ENCODE data around the gene HDAC2.

The HDAC2 gene

DNA sequence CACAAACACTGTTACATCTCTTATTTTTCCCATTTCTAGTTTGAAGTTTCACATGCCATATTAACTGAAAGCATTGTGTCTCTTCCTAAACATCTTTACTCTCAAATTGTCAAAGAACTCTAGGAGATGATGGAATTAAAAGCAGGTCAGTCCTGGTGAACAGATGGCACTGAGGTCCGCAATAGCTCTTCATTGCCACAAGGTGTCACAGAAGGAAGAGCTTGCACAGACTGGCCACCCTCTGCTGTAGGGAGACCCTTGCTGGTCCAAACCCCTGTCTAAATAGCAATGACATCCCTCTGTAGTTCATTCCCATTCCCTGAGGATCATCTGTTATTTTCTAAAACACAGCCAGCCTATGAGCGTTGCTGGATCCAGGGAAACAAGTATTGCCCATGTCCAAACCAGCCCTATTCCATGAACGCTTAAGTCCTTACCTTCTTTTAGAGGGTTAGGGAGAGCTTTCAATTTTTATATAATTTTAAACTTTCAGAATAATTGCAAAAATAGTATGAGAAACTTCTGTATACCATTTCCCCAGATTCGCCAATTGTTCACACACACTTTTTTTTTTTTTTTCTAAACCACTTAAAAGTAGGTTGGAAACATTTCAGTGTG is 10.1 kb upstream of the HDAC2 start:
- Histone ChIP-seq H3K36me3 (ENCODE audit: control insufficient read depth, insufficient read depth, low read length) (no peaks in the 10 kb centered on the region), H3K27me3 (replicated peaks; ENCODE audit: control insufficient read depth, insufficient read depth, low read length) (no peaks in the 10 kb centered on the region), H3K4me3 (replicated peaks; ENCODE audit: low read depth, low read length) (no peak overlapping the region)
- TF ChIP-seq, protein P1, sequence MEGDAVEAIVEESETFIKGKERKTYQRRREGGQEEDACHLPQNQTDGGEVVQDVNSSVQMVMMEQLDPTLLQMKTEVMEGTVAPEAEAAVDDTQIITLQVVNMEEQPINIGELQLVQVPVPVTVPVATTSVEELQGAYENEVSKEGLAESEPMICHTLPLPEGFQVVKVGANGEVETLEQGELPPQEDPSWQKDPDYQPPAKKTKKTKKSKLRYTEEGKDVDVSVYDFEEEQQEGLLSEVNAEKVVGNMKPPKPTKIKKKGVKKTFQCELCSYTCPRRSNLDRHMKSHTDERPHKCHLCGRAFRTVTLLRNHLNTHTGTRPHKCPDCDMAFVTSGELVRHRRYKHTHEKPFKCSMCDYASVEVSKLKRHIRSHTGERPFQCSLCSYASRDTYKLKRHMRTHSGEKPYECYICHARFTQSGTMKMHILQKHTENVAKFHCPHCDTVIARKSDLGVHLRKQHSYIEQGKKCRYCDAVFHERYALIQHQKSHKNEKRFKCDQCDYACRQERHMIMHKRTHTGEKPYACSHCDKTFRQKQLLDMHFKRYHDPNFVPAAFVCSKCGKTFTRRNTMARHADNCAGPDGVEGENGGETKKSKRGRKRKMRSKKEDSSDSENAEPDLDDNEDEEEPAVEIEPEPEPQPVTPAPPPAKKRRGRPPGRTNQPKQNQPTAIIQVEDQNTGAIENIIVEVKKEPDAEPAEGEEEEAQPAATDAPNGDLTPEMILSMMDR (IDR thresholded peaks at IDR 0.05; ENCODE audit: insufficient read depth, low read length, poor library complexity, severe bottlenecking), result peak; percentile 51
- no peak for DNase-seq (ENCODE audit: extremely low read depth, insufficient read length)

DNA sequence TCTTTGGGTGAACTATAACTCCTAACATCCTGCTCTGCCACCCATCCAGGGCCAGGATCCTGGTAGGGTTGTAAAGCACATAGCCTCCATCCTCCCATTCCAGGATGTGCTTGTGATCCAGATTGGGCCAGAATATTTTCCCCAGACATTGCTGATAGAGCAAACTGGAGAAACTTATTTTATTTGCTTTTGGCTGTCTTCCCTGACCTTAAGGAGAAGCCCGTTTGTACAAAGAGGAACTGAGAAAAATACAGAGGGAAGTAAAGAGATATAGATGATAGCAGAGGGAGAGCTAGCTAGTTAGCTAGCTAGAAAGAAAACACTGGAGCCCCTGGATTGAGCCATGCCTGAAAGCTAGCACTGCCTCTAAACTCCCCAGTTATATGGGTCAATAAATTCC is 9.0 kb upstream of the HDAC2 start:
- no peak for DNase-seq (ENCODE audit: extremely low read depth, insufficient read length)
- Histone ChIP-seq H3K27me3 (replicated peaks; ENCODE audit: control insufficient read depth, insufficient read depth, low read length) (no peaks in the 10 kb centered on the region), H3K4me3 (replicated peaks; ENCODE audit: low read depth, low read length) (no peak overlapping the region), H3K36me3 (ENCODE audit: control insufficient read depth, insufficient read depth, low read length) (no peaks in the 10 kb centered on the region)
- TF ChIP-seq, protein P1 (IDR thresholded peaks at IDR 0.05; ENCODE audit: insufficient read depth, low read length, poor library complexity, severe bottlenecking), result no peak

DNA sequence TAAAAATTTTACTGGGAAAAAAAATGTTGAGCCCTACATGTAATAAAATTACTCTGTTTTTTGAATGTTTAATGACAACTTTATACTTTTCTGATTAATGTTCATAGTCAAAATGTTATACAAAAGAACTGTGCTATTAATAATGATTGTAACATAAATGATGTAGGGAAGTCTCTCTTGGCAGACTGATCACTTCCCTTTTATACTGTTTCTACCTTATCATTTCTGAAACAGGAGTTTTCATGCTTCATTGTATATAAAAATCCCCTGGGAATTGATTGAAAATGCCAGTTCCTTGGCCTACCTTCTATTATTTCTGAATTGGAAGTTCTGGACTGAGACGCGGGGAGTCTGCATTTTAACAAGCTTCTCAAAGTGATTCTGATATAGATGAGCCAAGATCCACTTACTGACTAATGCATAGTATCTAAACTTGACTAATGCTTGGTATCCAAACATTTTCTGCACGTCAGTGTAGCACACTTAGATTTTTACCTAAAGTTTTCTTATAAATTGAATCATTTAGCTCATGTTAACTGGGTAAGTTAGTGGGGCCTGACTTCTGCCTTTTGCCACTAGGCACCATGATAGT is 7.2 kb upstream of the HDAC2 start:
- DNase-seq (ENCODE audit: extremely low read depth, insufficient read length), result no peak
- H3K36me3 ChIP-seq (ENCODE audit: control insufficient read depth, insufficient read depth, low read length), result no peaks in the 10 kb centered on the region
- TF ChIP-seq, protein P1 (IDR thresholded peaks at IDR 0.05; ENCODE audit: insufficient read depth, low read length, poor library complexity, severe bottlenecking), result no peak
- H3K4me3 ChIP-seq (replicated peaks; ENCODE audit: low read depth, low read length), result no peak overlapping the region
- no peaks in the 10 kb centered on the region for H3K27me3 ChIP-seq (replicated peaks; ENCODE audit: control insufficient read depth, insufficient read depth, low read length)

DNA sequence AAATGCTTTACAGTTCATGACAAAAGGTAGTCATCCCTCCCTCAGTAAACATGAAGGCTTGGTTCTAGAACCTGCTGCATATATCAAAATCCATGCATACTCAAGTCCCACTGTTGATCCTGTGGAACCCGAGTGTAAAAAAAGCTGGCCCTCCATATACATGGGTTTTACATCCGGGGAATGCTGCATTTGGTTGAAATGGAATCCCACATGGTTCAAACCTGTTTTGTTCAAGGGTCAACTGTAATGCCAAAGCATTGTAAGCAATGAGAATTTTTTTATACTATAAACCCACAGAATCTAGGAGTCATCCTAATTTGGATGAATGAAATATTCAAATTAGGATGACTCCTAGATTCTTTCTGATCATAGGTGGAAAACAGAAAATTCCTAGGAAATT is 5.9 kb upstream of the HDAC2 start:
- no peak overlapping the region for H3K4me3 ChIP-seq (replicated peaks; ENCODE audit: low read depth, low read length)
- no peak for DNase-seq (ENCODE audit: extremely low read depth, insufficient read length)
- TF ChIP-seq, protein P1 (IDR thresholded peaks at IDR 0.05; ENCODE audit: insufficient read depth, low read length, poor library complexity, severe bottlenecking), result no peak
- no peaks in the 10 kb centered on the region for H3K27me3 ChIP-seq (replicated peaks; ENCODE audit: control insufficient read depth, insufficient read depth, low read length)
- H3K36me3 ChIP-seq (ENCODE audit: control insufficient read depth, insufficient read depth, low read length), result no peaks in the 10 kb centered on the region

DNA sequence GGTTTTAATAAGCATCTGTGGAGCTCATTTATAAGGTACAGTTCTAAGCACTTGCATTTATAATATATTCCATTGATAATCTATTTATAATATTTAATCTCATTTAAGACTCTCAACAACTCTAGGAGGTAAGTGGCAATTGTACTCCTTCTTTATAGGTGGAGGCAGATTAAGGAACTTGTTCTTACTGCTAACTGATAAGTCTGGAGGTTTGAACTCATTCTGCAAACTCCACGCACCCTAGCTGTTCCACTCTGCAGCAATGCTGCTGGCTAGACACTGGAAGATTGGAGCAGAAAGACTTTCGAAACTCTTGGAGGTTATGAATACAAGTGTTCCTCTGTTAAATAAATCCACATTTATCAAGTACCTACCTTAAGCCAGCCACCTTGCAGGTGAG is 793 bp upstream of the HDAC2 start:
- TF ChIP-seq, protein P1 (IDR thresholded peaks at IDR 0.05; ENCODE audit: insufficient read depth, low read length, poor library complexity, severe bottlenecking), result no peak
- no peaks in the 10 kb centered on the region for H3K27me3 ChIP-seq (replicated peaks; ENCODE audit: control insufficient read depth, insufficient read depth, low read length)
- peak overlapping the region; percentile 94 for H3K4me3 ChIP-seq (replicated peaks; ENCODE audit: low read depth, low read length)
- no peak for DNase-seq (ENCODE audit: extremely low read depth, insufficient read length)
- no peaks in the 10 kb centered on the region for H3K36me3 ChIP-seq (ENCODE audit: control insufficient read depth, insufficient read depth, low read length)
